Activated CD8-positive, alpha-beta T cell treated with anti-CD3 and anti-CD28 coated beads for 36 hours (primary cell): Measurements from ENCODE around the gene FAF2. TPM values are rescaled to one million over a fixed set of nuclear protein-coding genes. Genes with fewer than 3 reads are reported as not detected.

Experiments
- ATAC-seq: fragments of 200-7000 bp; cut with Tn5 transposase; one replicate; pipeline ENCODE4 v1.10.0; 2021; ENCODE audit warnings: mild to moderate bottlenecking, moderate library complexity
- CTCF ChIA-PET: fragments of 350-600 bp; sonication (Branson Sonifier 250); formaldehyde crosslinking; loops from one replicate; lab custom pipeline; 2021; ENCODE audit warnings: antibody characterized with exemption; lab: Charles Lee
- POLR2A ChIA-PET: fragments of 350-600 bp; sonication (Branson Sonifier 250); formaldehyde crosslinking; loops from one replicate; lab custom pipeline; 2021; ENCODE audit warnings: antibody characterized with exemption; lab: Charles Lee
- DNase-seq: peaks from one replicate; pipeline ENCODE4 v3.0.0-alpha.2; 2020
- H3K27ac Mint-ChIP-seq: one replicate; pipeline ENCODE4 v1.8.0; 2021; ENCODE audit warnings: mild to moderate bottlenecking, mixed read lengths
- H3K27me3 Mint-ChIP-seq: one replicate; pipeline ENCODE4 v1.8.0; 2021; ENCODE audit warnings: mixed read lengths
- H3K36me3 Mint-ChIP-seq: one replicate; pipeline ENCODE4 v1.8.0; 2021; ENCODE audit warnings: low read depth, mixed read lengths
- H3K4me1 Mint-ChIP-seq: one replicate; pipeline ENCODE4 v1.8.0; 2021; ENCODE audit warnings: low read depth, mixed read lengths
- H3K4me3 Mint-ChIP-seq: one replicate; pipeline ENCODE4 v1.8.0; 2021; ENCODE audit warnings: mild to moderate bottlenecking, moderate library complexity, mixed read lengths
- H3K9me3 Mint-ChIP-seq: one replicate; pipeline ENCODE4 v1.8.0; 2021; ENCODE audit warnings: mixed read lengths
- intact Hi-C: fragments of 100-400 bp; cut with micrococcal nuclease; formaldehyde crosslinking; loops from one replicate; pipeline ENCODE4 v1.10.0; 2022
- total RNA-seq, 2 experiments: library from RNA; stranded (reverse); gene quantifications; one replicate each; pipeline ENCODE4 v1.2.3, GENCODE V29; 2021
- TF ChIP-seq, protein P1 (sequence below): fragments of 200-600 bp; IDR thresholded peaks from one replicate; pipeline ENCODE4 v1.8.0; 2022; ENCODE audit warnings: antibody characterized with exemption, mild to moderate bottlenecking

FAF2 gene
- total RNA-seq, 2 experiments from 2014 or later = 32.6 to 33.0 TPM

GRCh38 chr5:176535101-176535663 is 87.0 kb downstream of the FAF2 start:
- ChIA-PET POLR2A (interaction anchor here (0.9 to 6.4 kb wide), 10 partner anchors 7 to 173 kb away, joined by 3 to 51 read pairs (median 7); partner anchors contain the start of genes CLTB, FAF2, HIGD2A and KIAA1191), CTCF (interaction anchor here (1.2 to 1.4 kb wide), 3 partner anchors 9 to 87 kb away, joined by 3 to 9 read pairs (median 8); partner anchors contain the start of gene FAF2)
- H3K27me3 Mint-ChIP-seq = no peaks in the 10 kb centered on the region
- peaks cover 57% of the 10 kb centered on the region for H3K4me1 Mint-ChIP-seq
- peak overlapping the region; percentile 86 for H3K4me3 Mint-ChIP-seq
- intact Hi-C loops = no loop called here
- DNase-seq = peak; percentile 53
- no peak for ATAC-seq
- peaks cover 32% of the 10 kb centered on the region for H3K36me3 Mint-ChIP-seq
- peak overlapping the region; percentile 98 for H3K27ac Mint-ChIP-seq
- no peaks in the 10 kb centered on the region for H3K9me3 Mint-ChIP-seq
- TF ChIP-seq, protein P1, sequence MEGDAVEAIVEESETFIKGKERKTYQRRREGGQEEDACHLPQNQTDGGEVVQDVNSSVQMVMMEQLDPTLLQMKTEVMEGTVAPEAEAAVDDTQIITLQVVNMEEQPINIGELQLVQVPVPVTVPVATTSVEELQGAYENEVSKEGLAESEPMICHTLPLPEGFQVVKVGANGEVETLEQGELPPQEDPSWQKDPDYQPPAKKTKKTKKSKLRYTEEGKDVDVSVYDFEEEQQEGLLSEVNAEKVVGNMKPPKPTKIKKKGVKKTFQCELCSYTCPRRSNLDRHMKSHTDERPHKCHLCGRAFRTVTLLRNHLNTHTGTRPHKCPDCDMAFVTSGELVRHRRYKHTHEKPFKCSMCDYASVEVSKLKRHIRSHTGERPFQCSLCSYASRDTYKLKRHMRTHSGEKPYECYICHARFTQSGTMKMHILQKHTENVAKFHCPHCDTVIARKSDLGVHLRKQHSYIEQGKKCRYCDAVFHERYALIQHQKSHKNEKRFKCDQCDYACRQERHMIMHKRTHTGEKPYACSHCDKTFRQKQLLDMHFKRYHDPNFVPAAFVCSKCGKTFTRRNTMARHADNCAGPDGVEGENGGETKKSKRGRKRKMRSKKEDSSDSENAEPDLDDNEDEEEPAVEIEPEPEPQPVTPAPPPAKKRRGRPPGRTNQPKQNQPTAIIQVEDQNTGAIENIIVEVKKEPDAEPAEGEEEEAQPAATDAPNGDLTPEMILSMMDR = no peak

- ChIA-PET POLR2A (interaction anchor here (1.0 to 6.4 kb wide), 10 partner anchors 6 to 174 kb away, joined by 3 to 51 read pairs (median 11); partner anchors contain the start of genes CLTB, FAF2, HIGD2A and KIAA1191), CTCF (interaction anchor here (1.2 to 1.4 kb wide), 3 partner anchors 8 to 87 kb away, joined by 3 to 9 read pairs (median 8); partner anchors contain the start of gene FAF2)
- peak; percentile 49 for DNase-seq
- Mint-ChIP-seq H3K36me3 (peaks cover 32% of the 10 kb centered on the region), H3K4me3 (peak overlapping the region; percentile 86), H3K27me3 (no peaks in the 10 kb centered on the region), H3K9me3 (no peaks in the 10 kb centered on the region), H3K27ac (peak overlapping the region; percentile 98), H3K4me1 (peaks cover 62% of the 10 kb centered on the region)
- ATAC-seq = no peak
- TF ChIP-seq, protein P1 = no peak
- intact Hi-C loops = no loop called here
These were observed 87.5 kb downstream of the FAF2 start for GRCh38 chr5:176535664-176536131.

DNA sequence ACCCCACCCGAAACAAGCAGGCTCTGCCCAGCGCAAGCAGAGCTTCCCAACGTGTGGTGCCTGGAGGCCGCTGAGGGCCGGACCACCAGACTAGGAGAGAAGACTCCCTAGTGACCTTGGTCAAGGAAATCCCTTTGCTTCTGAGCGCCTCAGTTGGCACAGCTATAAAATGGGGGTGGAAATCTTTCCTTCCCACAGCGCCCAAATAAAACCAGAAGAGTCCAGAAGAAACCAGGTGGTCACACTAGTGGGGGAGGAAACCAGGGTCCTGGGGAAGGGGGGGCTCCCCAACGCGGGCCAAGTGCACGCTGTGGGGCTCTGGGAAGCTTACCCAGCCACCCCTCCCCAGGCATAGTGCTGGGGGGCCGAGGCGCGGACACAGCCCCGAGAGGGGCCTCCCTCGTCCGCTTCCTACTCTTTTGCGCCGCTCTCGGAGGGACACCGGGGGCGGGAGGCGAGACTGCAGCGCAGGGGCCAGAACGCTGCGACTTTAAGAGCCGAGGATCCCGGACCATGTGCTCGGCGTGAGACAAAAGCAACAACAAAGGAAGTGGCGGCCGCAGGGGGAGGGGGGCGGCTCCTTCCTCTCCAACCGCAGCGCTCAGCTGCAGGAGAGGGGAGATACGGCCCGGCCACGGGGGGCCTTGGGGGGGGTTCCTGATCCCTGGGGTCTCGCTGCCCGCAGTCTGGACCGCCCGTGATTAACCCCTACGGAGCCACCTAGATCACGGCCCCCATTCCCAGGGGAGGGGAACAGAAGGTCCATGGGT is 88.1 kb downstream of the FAF2 start:
- peaks cover 27% of the 10 kb centered on the region for H3K36me3 Mint-ChIP-seq
- CTCF ChIA-PET = interaction anchor here (1.2 to 1.4 kb wide), 2 partner anchors 8 to 88 kb away, joined by 8 to 9 read pairs; partner anchors contain the start of gene FAF2
- H3K4me3 Mint-ChIP-seq = peak overlapping the region; percentile 86
- H3K9me3 Mint-ChIP-seq = no peaks in the 10 kb centered on the region
- POLR2A ChIA-PET = interaction anchor here (0.9 to 6.4 kb wide), 12 partner anchors 6 to 174 kb away, joined by 3 to 51 read pairs (median 7); partner anchors contain the start of genes CLTB, FAF2, HIGD2A and KIAA1191
- peak; percentile 92 for DNase-seq
- TF ChIP-seq, protein P1 = no peak
- ATAC-seq = no peak
- intact Hi-C loops = no loop called here
- H3K4me1 Mint-ChIP-seq = peaks cover 64% of the 10 kb centered on the region
- no peaks in the 10 kb centered on the region for H3K27me3 Mint-ChIP-seq
- peak overlapping the region; percentile 98 for H3K27ac Mint-ChIP-seq

DNA sequence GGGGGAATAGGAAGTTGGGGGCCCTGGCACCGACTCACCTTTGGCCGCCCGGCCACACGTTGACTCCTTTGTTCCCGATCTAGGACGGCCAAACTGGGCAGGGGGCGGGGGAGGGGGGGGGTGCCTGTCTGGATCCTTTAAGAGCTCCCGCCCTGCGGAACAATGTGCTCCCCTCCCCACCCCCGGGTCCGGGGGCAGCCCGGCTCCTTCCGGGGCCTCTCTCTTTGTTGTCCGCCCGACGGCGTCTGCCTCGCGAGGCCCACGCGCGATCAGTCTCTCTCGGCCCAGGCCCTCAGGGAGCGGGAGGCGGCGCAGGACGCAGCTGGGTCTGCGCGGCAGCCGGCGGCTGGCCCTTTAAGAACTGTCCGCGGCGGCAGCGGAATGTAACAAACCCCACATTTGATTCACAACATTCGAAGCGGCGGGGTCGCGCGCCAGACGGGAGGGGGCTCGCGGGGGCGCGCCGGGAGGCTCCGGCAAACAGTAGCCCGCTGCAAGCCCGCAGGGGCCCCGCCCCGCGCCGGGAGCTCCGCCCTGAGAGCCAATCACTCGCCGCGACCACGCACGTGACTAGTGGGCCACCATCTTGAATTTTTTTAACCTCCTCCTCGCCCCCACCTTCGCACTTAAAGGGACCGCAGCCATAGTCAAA is 88.8 kb downstream of the FAF2 start, which contains the start of gene RNF44:
TSS of gene RNF44 (minus strand) at position 501 of the 652 bp plus-strand sequence. CDS start 4,930 bp downstream, outside the sequence.
- Mint-ChIP-seq H3K27me3 (no peaks in the 10 kb centered on the region), H3K4me1 (peaks cover 65% of the 10 kb centered on the region), H3K27ac (peak within 1 kb of the TSS; percentile 98), H3K4me3 (peak within 1 kb of the TSS; percentile 86), H3K36me3 (peaks cover 22% of the 10 kb centered on the region), H3K9me3 (no peaks in the 10 kb centered on the region)
- peak; percentile 100 for DNase-seq
- peak; percentile 60 for ATAC-seq
- intact Hi-C loops = loop anchor here (1.0 kb wide), 2 partner anchors 90 to 148 kb away; no protein-coding TSS in a partner anchor
- POLR2A ChIA-PET = interaction anchor here (0.7 to 4.5 kb wide), 9 partner anchors 9 to 121 kb away, joined by 3 to 21 read pairs (median 4); partner anchors contain the start of genes CDHR2, CLTB and FAF2
- CTCF ChIA-PET = interaction anchor here (1.2 to 1.7 kb wide), 4 partner anchors 10 to 121 kb away, joined by 3 to 6 read pairs (median 4); partner anchors contain the start of gene CLTB
- TF ChIP-seq, protein P1 = no peak
